Fibroblast of the conjunctiva (primary cell): ENCODE measurements around the gene GABPA.

Experiments
- DNase-seq: peaks from one replicate; pipeline ENCODE4 v3.0.0-alpha.2; 2010; ENCODE audit warnings: low read depth

Gene GABPA

DNA sequence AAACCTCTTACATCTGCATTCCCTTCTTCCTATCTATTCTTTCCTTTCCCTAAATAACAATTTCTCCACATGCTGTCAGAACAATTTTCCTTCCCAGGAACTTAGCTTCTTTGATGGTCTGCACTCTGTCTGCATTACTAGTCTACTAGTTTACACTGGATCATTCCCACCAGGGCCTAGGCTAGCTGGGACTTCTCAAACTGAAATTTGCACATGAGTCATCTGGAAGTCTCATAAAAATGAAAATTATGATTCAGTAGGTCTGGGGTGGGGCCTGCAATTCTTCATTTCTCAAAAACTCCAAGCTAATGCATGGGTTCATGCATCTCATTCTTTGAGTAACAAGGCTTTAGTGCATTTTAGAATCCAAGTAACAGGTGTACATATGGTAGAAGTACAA is 74.2 kb downstream of the GABPA start:
- no peak for DNase-seq

DNA sequence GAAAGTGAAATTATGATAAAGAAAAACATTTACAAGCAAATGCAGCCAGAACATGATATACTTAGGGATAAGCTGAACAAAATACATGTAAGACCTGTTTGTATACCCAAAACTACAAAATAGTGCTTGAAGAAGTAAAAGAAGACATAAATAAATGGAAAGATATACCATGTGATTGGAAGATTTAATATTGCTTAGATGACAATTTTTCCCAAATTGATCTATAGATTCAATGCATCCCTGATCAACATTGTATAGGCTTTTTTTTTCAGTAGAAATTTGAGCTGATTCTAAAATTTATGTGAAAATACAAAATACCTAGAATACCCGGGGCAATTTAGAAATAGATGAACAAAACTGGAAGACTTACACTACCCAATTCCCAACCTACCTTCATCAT is 76.4 kb downstream of the GABPA start:
- no peak for DNase-seq

DNA sequence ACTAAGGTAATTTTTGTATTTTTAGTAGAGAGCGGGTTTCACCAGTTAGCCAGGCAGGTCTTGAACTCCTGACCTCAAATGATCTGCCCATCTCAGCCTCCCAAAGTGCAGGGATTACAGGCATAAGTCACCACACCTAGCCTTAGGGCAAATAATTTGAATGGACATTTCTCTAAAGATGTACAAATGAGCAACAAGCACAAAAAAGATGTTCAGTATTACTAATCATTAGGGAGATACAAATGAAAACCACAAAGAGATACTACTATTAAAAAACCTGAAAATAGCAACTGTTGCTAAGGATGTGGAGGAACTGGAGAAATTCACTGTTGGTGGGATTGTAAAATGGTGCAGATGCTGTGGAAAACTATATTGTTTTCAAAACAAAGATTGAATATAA is 79.1 kb downstream of the GABPA start:
- DNase-seq = no peak

DNA sequence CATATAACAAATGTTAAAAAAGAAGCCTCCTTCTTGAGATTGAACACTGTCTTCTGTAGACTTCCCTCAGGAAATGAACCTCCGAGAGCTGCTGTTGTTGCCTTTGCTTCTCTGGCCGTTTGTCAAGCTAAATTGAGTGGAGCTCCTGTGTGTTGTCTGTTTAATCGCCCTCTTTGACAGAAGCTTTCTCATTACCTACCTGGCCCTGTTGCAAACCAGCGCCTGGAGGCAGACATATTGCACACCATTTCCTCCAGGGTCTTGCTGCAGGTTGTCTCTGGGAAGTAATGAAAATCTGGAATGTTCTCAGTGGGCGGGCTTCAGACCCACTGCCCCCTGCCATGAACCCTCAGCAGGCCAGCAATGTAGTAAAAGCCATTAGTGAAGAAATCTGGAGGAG is 83.3 kb downstream of the GABPA start:
- no peak for DNase-seq

DNA sequence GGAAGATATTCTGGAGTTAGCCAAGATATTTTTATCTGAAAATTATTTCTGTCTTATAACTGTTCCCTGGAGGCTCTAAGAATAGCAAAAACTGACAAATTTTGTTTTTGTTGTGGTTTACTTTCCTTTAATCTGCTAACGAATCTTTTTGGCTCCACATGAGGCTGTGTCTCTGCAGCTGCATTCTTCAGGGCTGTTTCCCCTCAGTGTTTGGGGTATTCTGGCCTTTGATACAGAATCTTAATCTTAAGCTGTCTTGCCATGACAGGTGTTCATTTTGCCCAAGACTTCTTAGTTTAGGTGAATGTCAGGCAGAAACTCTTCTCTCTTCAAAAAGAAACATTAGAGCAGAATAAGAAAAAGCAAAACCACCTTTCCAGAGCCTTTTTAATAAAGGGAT is 83.8 kb downstream of the GABPA start:
- no peak for DNase-seq
